Endothelial cell of umbilical vein (primary cell): ENCODE data around the gene GPR78. TPM values are rescaled to one million over a fixed set of nuclear protein-coding genes. Genes with fewer than 3 reads are reported as not detected.

ENCODE experiments used
- BruUV-seq: library from RNA; stranded (reverse); fragments of 400-500 nt; replicated peaks from 2 replicates; lab custom pipeline; 2021; lab: Mats Ljungman, UMichigan
- CTCF ChIA-PET: fragments of 300-600, 350-600 bp; sonication (Branson Sonifier 250); formaldehyde crosslinking; loops from one replicate; lab custom pipeline; 2021; ENCODE audit warnings: antibody characterized with exemption, inconsistent platforms; lab: Charles Lee
- POLR2A ChIA-PET: fragments of 300-600, 350-600 bp; sonication (Branson Sonifier 250); formaldehyde crosslinking; loops from one replicate; lab custom pipeline; 2021; ENCODE audit warnings: antibody characterized with exemption, inconsistent platforms; lab: Charles Lee
- DNase-seq: peaks from one replicate; pipeline ENCODE4 v3.0.0-alpha.2; 2011; ENCODE audit warnings: low read depth, low spot score
- FAIRE-seq: peaks from 2 replicates; lab custom pipeline; 2011; peaks lifted over from hg19 to GRCh38; lab: Jason Lieb, UNC
- H2AFZ ChIP-seq: 2 replicates; pipeline ENCODE4 v1.6.0; 2012; ENCODE audit warnings: low read depth, low read length, control low read depth, inconsistent platforms
- H3K27ac ChIP-seq: 2 replicates; pipeline ENCODE4 v1.5.1; 2011; ENCODE audit warnings: low read depth, mild to moderate bottlenecking, control low read depth, low read length, moderate library complexity; ENCODE audit not compliant: insufficient read depth
- H3K27me3 ChIP-seq, 2 experiments: 2 replicates each; pipeline versions ENCODE4 v1.6.0 to v1.6.1; 2011; ENCODE audit warnings: low read length in 2 of 2, mixed read lengths in 1 of 2; ENCODE audit not compliant: control insufficient read depth in 2 of 2, insufficient read depth in 2 of 2
- H3K36me3 ChIP-seq, 2 experiments: 2 replicates in 1 of 2; 3 replicates in 1 of 2; pipeline ENCODE4 v1.5.1; 2011; ENCODE audit warnings: low read length in 2 of 2, mild to moderate bottlenecking in 1 of 2, moderate library complexity in 1 of 2; ENCODE audit not compliant: control insufficient read depth in 2 of 2, insufficient read depth in 2 of 2; ENCODE audit errors: extremely low read depth in 1 of 2
- H3K4me1 ChIP-seq: 3 replicates; pipeline ENCODE4 v1.5.1; 2011; ENCODE audit warnings: mild to moderate bottlenecking, low read length; ENCODE audit not compliant: control insufficient read depth, insufficient read depth; ENCODE audit errors: extremely low read depth
- H3K4me2 ChIP-seq: 2 replicates; pipeline ENCODE4 v1.6.1; 2011; ENCODE audit warnings: low read length, control low read depth, mixed read lengths; ENCODE audit not compliant: insufficient read depth
- H3K4me3 ChIP-seq, 3 experiments: fragments of 200-600 bp in 1 of 3; sonication (generic), shearing (Covaris generic) in 1 of 3; replicated peaks in 1 of 3; 2 replicates each; pipeline ENCODE4 v1.5.1; 2011 to 2016; ENCODE audit warnings: control low read depth in 3 of 3, low read length in 3 of 3, mild to moderate bottlenecking in 2 of 3, inconsistent platforms in 1 of 3, low read depth in 1 of 3, moderate library complexity in 1 of 3; ENCODE audit not compliant: insufficient read depth in 1 of 3
- H3K79me2 ChIP-seq: 2 replicates; pipeline ENCODE4 v1.6.0; 2012; ENCODE audit warnings: low read length, inconsistent platforms; ENCODE audit not compliant: control insufficient read depth, insufficient read depth
- H3K9ac ChIP-seq: replicated peaks from 2 replicates; pipeline ENCODE3; 2011; ENCODE audit warnings: low read length, control low read depth; ENCODE audit not compliant: insufficient read depth; ENCODE audit errors: extremely low read depth
- H3K9me1 ChIP-seq: replicated peaks from 3 replicates; pipeline ENCODE4 v1.6.0; 2011; ENCODE audit warnings: mild to moderate bottlenecking, low read length; ENCODE audit not compliant: control insufficient read depth, insufficient read depth; ENCODE audit errors: extremely low read depth
- H3K9me3 ChIP-seq: replicated peaks from 2 replicates; pipeline ENCODE4 v1.5.1; 2012; ENCODE audit warnings: low read length, inconsistent platforms; ENCODE audit not compliant: control insufficient read depth, insufficient read depth
- H4K20me1 ChIP-seq: replicated peaks from 2 replicates; pipeline ENCODE3; 2011; ENCODE audit warnings: mild to moderate bottlenecking, low read length; ENCODE audit not compliant: control insufficient read depth, insufficient read depth; ENCODE audit errors: extremely low read depth
- EZH2 ChIP-seq: IDR thresholded peaks from 2 replicates; pipeline ENCODE4 v1.6.1; 2012; ENCODE audit warnings: borderline replicate concordance, low read depth, mild to moderate bottlenecking, moderate library complexity, low read length, inconsistent platforms; ENCODE audit not compliant: severe bottlenecking
- JUN ChIP-seq: IDR thresholded peaks from 2 replicates; pipeline ENCODE4 v1.6.1; 2011; ENCODE audit warnings: borderline replicate concordance, low read depth; ENCODE audit not compliant: insufficient read length, insufficient read depth
- MYC ChIP-seq: IDR thresholded peaks from one replicate; pipeline ENCODE4 v1.6.1; 2011; ENCODE audit warnings: mild to moderate bottlenecking, low read depth, low read length
- POLR2A ChIP-seq: IDR thresholded peaks from 2 replicates; pipeline ENCODE4 v1.6.1; 2012; ENCODE audit warnings: low read depth, mild to moderate bottlenecking, control low read depth, low read length
- POLR2AphosphoS5 ChIP-seq: IDR thresholded peaks from 2 replicates; pipeline ENCODE4 v1.6.1; 2012; ENCODE audit warnings: low read depth, mild to moderate bottlenecking, control low read depth, low read length, moderate library complexity; ENCODE audit not compliant: insufficient read depth
- dilution Hi-C: fragments of 300-500 bp; cut with MboI; formaldehyde crosslinking; loops from one replicate; pipeline ENCODE4 v1.15.0; 2019; ENCODE audit warnings: low sequenced_read_pairs; ENCODE audit not compliant: extremely low pct_ligation_motif_present
- intact Hi-C: fragments of 100-400 bp; cut with micrococcal nuclease; formaldehyde crosslinking; loops from one replicate; pipeline ENCODE4 v1.10.0; 2022
- polyA plus RNA-seq, 4 experiments: library from polyadenylated mRNA; depleted of rRNA in 3 of 4; stranded (reverse) in 3 of 4; unstranded in 1 of 4; fragments of >200 nt; gene quantifications; 2 replicates each; pipeline versions ENCODE4 v1.2.1 to v1.2.3, GENCODE V29; 2011 to 2012; ENCODE audit warnings: missing spikeins in 1 of 4
- total RNA-seq: library from RNA; stranded (reverse); gene quantifications from 2 replicates; pipeline ENCODE4 v1.2.3, GENCODE V29; 2021
- TF ChIP-seq, protein P1 (sequence below), 2 donors: IDR thresholded peaks; 1 replicate in 1 of 2; 2 replicates in 1 of 2; pipeline ENCODE4 v1.5.1; 2011; ENCODE audit warnings: low read length in 2 of 2, mild to moderate bottlenecking in 2 of 2, moderate library complexity in 2 of 2, control low read depth in 1 of 2, inconsistent platforms in 1 of 2, low read depth in 1 of 2; ENCODE audit not compliant: insufficient read depth in 1 of 2; ENCODE audit errors: extremely low read depth in 1 of 2
- TF ChIP-seq, protein P2 (sequence below): IDR thresholded peaks from 2 replicates; pipeline ENCODE4 v1.6.1; 2011; ENCODE audit not compliant: insufficient read depth, insufficient read length

The GPR78 gene
- total and polyA plus RNA-seq, 2 donors (not counting 3 experiments of a cell fraction or from before 2014, with no cell fraction given): not detected

DNA sequence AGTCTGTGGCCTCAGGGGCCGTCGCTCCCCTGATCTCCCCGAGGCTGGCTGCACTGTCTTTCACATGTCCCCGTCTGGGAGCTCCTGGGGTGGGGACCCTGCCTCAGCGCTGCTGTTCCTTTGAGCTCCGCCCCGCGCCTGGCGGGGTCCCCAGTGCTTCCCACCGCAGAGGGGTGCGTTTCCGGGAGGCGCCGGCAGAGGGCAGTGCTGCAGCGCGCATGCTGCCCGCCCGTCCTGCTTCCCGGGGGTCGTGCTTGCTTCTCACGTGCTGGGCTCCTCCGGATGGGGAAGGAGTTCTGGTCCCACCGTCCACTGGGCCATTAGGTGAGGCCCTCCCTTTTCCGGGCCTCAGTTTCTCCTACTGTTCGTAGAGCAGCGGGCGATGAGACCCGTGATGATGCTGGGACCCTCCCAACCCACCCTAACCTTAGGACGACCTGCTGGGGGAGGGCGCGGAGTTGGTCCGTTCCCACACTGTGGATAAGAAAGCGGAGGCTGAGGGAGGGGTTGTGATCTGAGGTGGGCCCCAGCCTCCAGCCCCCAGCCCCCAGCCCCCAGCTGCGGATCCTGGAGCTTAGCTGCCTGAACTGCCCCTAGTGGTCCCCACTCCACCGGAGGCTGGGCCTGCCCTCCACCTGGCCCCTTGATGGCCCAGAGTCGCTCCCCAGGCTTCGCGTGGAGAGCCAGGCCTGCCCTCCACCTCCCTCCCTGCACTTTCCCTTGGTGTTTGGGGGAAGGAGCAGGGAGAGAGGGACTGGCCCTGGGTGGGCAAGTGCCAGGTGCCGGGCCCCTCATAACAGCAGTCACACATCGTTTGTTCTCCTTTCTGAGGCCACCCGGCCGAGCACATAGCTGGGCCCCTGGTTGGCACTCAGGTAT lies 27.6 kb downstream of the GPR78 start:
- Histone ChIP-seq H3K4me1 (no peaks in the 10 kb centered on the region), H3K9me3 (no peaks in the 10 kb centered on the region), H3K27ac (no peak overlapping the region), H3K36me3 (no peaks in the 10 kb centered on the region), H4K20me1 (no peaks in the 10 kb centered on the region), H3K27me3 (no peaks in the 10 kb centered on the region), H3K79me2 (no peaks in the 10 kb centered on the region), H3K9me1 (no peaks in the 10 kb centered on the region), H3K4me3 (no peak overlapping the region), H2AFZ (no peak overlapping the region), H3K9ac (no peak overlapping the region), H3K4me2 (no peak overlapping the region)
- peak; percentile 11 for DNase-seq
- dilution Hi-C loops (no loop called here), intact Hi-C loops (no loop called here)
- TF ChIP-seq EZH2 (no peak), MYC (no peak), JUN (no peak), POLR2AphosphoS5 (no peak), POLR2A (no peak)
- TF ChIP-seq, protein P1, sequence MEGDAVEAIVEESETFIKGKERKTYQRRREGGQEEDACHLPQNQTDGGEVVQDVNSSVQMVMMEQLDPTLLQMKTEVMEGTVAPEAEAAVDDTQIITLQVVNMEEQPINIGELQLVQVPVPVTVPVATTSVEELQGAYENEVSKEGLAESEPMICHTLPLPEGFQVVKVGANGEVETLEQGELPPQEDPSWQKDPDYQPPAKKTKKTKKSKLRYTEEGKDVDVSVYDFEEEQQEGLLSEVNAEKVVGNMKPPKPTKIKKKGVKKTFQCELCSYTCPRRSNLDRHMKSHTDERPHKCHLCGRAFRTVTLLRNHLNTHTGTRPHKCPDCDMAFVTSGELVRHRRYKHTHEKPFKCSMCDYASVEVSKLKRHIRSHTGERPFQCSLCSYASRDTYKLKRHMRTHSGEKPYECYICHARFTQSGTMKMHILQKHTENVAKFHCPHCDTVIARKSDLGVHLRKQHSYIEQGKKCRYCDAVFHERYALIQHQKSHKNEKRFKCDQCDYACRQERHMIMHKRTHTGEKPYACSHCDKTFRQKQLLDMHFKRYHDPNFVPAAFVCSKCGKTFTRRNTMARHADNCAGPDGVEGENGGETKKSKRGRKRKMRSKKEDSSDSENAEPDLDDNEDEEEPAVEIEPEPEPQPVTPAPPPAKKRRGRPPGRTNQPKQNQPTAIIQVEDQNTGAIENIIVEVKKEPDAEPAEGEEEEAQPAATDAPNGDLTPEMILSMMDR (IDR thresholded peaks at IDR 0.05; ENCODE audit: extremely low read depth in 1 of 2, insufficient read depth in 1 of 2, low read depth in 1 of 2, low read length in 2 of 2): peak; percentile 89 to 97
- TF ChIP-seq, protein P2, sequence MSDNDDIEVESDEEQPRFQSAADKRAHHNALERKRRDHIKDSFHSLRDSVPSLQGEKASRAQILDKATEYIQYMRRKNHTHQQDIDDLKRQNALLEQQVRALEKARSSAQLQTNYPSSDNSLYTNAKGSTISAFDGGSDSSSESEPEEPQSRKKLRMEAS: no peak
- CTCF ChIA-PET: interaction anchor here (0.6 to 3.3 kb wide), 19 partner anchors 9 to 1395 kb away, joined by 3 to 16 read pairs (median 4); partner anchors contain the start of gene CPZ
- BruUV-seq: no TSS peak
- POLR2A ChIA-PET: no interaction called here
- FAIRE-seq: no peak
